Thymus (tissue), 11 donors: ENCODE data around the gene CCDC12. TPM values are rescaled to one million over a fixed set of nuclear protein-coding genes. Genes with fewer than 3 reads are reported as not detected.
A peak's percentile ranks its signal among the peaks of the same experiment; 100 is the strongest.
"Not testable (repeated sequence)": the region's sequence is repeated elsewhere in the genome, so short reads cannot be mapped to it uniquely, and the experiment has no call there.

ENCODE experiments used
- DNase-seq, 9 donors: peaks; one replicate each; pipeline ENCODE4 v3.0.0-alpha.2; 2013; ENCODE audit warnings: low spot score in 9 of 9, low read depth in 6 of 9, missing footprints in 1 of 9
- H3K27ac ChIP-seq, 2 donors: one replicate each; pipeline ENCODE4 v1.5.1; 2013; ENCODE audit warnings: control low read depth in 1 of 2, low read depth in 1 of 2, low read length in 1 of 2, mild to moderate bottlenecking in 1 of 2, moderate library complexity in 1 of 2
- H3K27me3 ChIP-seq, 2 donors: one replicate each; pipeline ENCODE4 v1.5.1; 2013; ENCODE audit warnings: low read length in 1 of 2; ENCODE audit not compliant: control insufficient read depth in 2 of 2, insufficient read depth in 1 of 2
- H3K36me3 ChIP-seq, 2 donors: one replicate each; pipeline ENCODE4 v1.5.1; 2013; ENCODE audit warnings: low read length in 1 of 2, mild to moderate bottlenecking in 1 of 2, moderate library complexity in 1 of 2; ENCODE audit not compliant: control insufficient read depth in 2 of 2, insufficient read depth in 2 of 2
- H3K4me1 ChIP-seq, 2 donors: one replicate each; pipeline ENCODE4 v1.5.1; 2013; ENCODE audit warnings: low read length in 2 of 2; ENCODE audit not compliant: control insufficient read depth in 2 of 2, insufficient read depth in 2 of 2
- H3K4me3 ChIP-seq, 2 donors: one replicate each; pipeline ENCODE4 v1.5.1; 2013; ENCODE audit warnings: low read length in 2 of 2, control low read depth in 1 of 2, mild to moderate bottlenecking in 1 of 2
- H3K9me3 ChIP-seq, 2 donors: one replicate each; pipeline ENCODE4 v1.5.1; 2013; ENCODE audit warnings: low read length in 1 of 2, mild to moderate bottlenecking in 1 of 2; ENCODE audit not compliant: control insufficient read depth in 2 of 2, insufficient read depth in 1 of 2
- WGBS: extraction: QIAGEN DNeasy Blood & Tissue Kit; methylation state at CpG from one replicate; pipeline ENCODE4 v1.1.7; 2013; 5-methylcytosine and 5-hydroxymethylcytosine counted together
- polyA plus RNA-seq: library from polyadenylated mRNA; stranded (reverse); fragments of 200-250 nt; gene quantifications from one replicate; pipeline ENCODE4 v1.2.3, GENCODE V29; 2013
- total RNA-seq: library from RNA; stranded (reverse); fragments of 120-200 nt; gene quantifications from one replicate; pipeline ENCODE4 v1.2.4, GENCODE V29; 2013
- donor health status: healthy.

The CCDC12 gene
- total and polyA plus RNA-seq, 2 donors = 47.4 to 83.9 TPM

DNA sequence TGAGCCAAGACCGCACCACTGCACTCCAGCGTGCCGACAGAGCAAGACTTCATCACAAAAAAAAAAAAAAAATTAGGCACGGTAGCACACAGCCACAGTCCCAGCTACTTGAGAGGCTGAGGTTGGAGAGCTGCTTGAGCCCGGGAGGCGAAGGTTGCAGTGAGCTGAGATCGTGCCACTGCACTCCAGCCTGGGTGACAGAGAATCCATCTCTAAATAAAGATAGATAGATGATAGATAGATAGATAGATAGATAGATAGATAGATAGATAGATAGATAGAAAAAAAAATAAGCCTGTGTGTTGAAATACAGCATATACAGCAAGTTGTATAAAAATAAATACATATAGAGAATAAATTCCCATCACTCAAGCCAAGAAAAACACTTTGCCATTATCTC is 61.7 kb downstream of the CCDC12 start:
- peaks cover 32 to 34% of the 10 kb centered on the region in 2 donors for H3K36me3 ChIP-seq

DNA sequence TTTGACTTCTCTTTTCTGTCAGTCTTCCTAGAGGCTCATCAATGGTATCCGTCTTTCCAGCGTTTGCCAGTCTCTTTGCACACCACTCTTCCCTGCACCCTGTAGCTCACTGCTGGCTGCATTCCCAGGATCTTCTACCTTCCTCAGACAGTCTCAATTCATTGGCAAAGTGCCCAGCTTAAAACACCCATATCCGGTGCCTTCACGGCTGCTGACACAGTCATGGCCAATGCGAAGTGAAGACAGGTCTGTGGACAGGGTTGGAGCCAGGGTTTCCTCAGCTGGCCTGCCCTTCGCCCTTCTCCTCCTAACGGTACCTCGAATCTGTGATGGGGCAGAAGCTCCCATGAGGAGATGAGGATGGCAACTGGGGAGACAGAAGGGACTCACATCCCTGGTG is 62.9 kb downstream of the CCDC12 start:
- Histone ChIP-seq H3K27ac (no peak overlapping the region), H3K36me3 (peaks cover 20 to 22% of the 10 kb centered on the region in 2 donors), H3K27me3 (peaks cover 0 to 2% of the 10 kb centered on the region in 2 donors), H3K4me1 (peaks cover 3 to 13% of the 10 kb centered on the region in 2 donors), H3K4me3 (no peak overlapping the region), H3K9me3 (no peaks in the 10 kb centered on the region)
- 88% methylated on average over 8 of the region's 8 CpGs for WGBS
- no peak for DNase-seq

More for the DNA sequence above, 61.7 kb downstream of the CCDC12 start:
- H3K27me3 ChIP-seq = no peaks in the 10 kb centered on the region
- no peak overlapping the region for H3K4me3 ChIP-seq
- H3K4me1 ChIP-seq = peaks cover 0 to 7% of the 10 kb centered on the region in 2 donors
- 99% methylated on average over 7 of the region's 7 CpGs for WGBS
- H3K27ac ChIP-seq = no peak overlapping the region
- H3K9me3 ChIP-seq = no peaks in the 10 kb centered on the region
- no peak for DNase-seq

DNA sequence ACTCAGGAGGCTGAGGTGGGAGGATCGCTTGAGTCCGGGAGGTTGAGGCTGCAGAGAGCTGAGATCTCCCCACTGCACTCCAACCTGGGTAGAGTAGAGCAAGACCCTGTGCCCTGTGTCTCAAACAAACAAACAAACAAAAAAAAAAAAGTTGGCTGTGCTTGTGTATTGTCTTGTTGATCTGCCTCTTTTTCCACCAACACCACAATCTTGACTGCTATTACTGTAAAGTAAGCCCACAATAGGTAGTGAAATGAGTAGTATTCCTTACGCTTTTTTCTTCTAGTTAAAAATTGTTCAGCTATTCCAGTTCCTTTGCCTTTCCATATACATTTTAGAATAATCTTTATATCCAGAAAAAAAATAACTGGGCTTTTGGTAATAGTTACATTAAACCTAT is 63.6 kb downstream of the CCDC12 start:
- Histone ChIP-seq H3K27ac (no peak overlapping the region), H3K4me1 (peaks cover 3 to 13% of the 10 kb centered on the region in 2 donors), H3K27me3 (peaks cover 0 to 2% of the 10 kb centered on the region in 2 donors), H3K36me3 (peaks cover 15% of the 10 kb centered on the region in 2 donors), H3K4me3 (no peak overlapping the region), H3K9me3 (peaks cover 0 to 2% of the 10 kb centered on the region in 2 donors)
- DNase-seq = no peak
- WGBS = 96% methylated on average over 3 of the region's 3 CpGs

DNA sequence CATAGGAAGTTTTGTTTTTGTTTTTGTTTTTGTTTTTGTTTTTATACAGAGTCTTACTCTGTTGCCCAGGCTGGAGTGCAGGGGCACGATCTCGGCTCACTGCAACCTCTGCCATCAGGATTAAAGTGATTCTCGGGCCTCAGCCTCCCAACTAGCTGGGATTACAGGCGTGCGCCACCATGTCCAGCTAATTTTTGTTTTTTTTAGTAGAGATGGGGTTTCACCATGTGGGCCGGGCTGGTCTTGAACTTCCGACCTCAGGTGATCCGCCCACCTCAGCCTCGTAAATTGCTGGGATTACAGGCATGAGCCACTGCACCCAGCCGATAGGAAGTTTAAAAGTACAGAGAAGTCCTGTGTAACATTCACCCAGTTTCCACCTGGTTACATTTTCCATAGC is 65.6 kb downstream of the CCDC12 start:
- H3K4me1 ChIP-seq = peaks cover 3 to 13% of the 10 kb centered on the region in 2 donors
- not testable (repeated sequence) for H3K36me3 ChIP-seq, DNase-seq, H3K27ac ChIP-seq, H3K4me3 ChIP-seq, H3K27me3 ChIP-seq, H3K9me3 ChIP-seq
- 97% methylated on average over 10 of the region's 10 CpGs for WGBS

DNA sequence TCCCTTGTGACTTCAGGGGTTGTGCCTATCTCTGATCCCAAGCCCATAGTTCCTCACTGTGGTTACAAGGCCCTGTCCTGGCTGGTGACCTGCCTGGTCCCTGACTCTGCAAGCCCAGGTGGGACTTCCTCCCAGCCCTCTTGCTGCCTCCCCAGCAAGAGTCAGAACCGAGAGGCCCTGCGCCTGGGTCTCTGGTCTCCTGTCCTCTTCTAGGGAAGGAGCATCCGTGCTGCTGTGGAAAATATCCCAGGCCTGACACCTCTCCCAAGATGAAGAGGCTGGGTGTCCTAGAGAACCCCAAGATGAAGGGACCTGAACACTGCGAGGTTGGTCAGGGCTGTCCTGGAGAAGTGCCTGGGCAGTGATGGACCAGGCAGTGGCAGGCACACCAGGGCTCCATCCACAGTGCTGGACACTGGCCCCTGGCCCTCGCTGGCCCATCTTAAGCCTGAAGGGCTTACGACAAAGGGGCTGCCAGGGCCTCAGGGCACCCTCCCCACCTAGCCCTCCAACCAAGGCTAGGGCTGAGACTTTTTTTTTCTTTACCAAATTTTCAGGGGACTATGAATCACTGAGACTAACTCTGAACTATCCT is 66.3 kb downstream of the CCDC12 start:
- WGBS = 90% methylated on average over 6 of the region's 6 CpGs
- no peak for DNase-seq

DNA sequence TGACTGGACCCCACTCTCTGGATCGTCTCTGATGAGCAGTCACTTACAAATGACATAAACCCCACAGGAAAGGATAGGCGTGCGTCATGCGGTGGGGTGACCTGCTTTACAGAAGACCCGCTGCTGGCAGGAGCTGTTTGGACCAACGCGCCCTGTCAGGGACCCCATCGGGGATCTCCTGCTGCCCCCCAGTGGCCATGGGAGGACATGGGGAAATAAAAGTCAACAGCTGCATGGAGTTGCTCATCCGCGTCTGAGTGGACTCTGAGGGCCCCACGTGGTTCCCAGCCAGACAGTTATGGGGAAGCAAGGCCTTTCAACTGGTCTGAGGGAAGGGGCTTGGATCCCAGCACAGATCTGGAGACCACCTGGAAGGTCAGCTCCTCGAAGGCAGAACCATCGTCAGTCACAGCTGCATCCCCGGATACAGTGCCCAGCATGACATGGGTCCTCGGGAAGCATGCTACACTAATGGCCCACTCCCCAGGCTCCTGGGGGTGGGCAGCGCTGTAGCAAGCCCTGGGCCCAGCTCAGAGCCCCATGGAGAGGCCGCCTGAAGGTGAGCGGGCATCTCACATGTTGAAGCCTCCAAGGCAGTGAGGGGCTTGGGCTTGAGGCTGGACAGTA is 66.9 kb downstream of the CCDC12 start:
- Histone ChIP-seq H3K4me1 (peaks cover 3 to 13% of the 10 kb centered on the region in 2 donors), H3K9me3 (peaks cover 0 to 2% of the 10 kb centered on the region in 2 donors), H3K4me3 (no peak overlapping the region), H3K27me3 (peaks cover 0 to 2% of the 10 kb centered on the region in 2 donors), H3K36me3 (no peaks in the 10 kb centered on the region), H3K27ac (no peak overlapping the region)
- peak; percentile 31 to 83 (median 62) for DNase-seq
- 30% methylated on average over 18 of the region's 18 CpGs for WGBS

More for the DNA sequence above, 66.3 kb downstream of the CCDC12 start:
- H3K27ac ChIP-seq = no peak overlapping the region
- peaks cover 0 to 2% of the 10 kb centered on the region in 2 donors for H3K27me3 ChIP-seq
- peaks cover 3 to 13% of the 10 kb centered on the region in 2 donors for H3K4me1 ChIP-seq
- H3K4me3 ChIP-seq = no peak overlapping the region
- H3K9me3 ChIP-seq = peaks cover 0 to 2% of the 10 kb centered on the region in 2 donors
- H3K36me3 ChIP-seq = peaks cover under 1 to 3% of the 10 kb centered on the region in 2 donors

DNA sequence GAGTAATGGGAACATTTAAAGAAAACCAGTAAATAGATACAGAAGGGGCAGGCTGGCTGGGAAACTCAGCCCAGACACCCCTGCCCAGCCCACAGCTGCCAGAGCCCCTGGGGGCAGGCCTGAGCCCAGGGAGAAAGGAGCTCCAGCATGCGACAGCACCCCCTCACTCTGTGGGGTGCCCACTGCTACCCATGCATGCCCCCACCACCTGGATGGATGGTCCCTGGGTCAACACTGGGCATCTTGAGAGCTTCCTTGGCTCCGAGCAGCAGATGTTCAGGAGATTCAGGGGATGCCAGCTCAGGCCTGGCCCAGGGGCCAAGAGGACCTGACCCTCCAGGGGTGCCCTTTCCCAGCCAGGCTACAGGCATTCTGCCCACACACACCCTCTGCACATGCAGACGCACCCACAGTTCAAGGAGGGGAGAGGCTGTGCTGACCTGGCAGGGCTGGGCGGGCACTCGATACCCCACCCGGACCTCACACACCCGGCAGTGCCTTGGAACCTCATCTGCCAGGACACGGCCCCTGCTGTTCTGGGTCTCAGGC is 67.5 kb downstream of the CCDC12 start:
- WGBS = 86% methylated on average over 8 of the region's 8 CpGs
- no peak overlapping the region for H3K27ac ChIP-seq
- peaks cover 0 to 2% of the 10 kb centered on the region in 2 donors for H3K27me3 ChIP-seq

DNA sequence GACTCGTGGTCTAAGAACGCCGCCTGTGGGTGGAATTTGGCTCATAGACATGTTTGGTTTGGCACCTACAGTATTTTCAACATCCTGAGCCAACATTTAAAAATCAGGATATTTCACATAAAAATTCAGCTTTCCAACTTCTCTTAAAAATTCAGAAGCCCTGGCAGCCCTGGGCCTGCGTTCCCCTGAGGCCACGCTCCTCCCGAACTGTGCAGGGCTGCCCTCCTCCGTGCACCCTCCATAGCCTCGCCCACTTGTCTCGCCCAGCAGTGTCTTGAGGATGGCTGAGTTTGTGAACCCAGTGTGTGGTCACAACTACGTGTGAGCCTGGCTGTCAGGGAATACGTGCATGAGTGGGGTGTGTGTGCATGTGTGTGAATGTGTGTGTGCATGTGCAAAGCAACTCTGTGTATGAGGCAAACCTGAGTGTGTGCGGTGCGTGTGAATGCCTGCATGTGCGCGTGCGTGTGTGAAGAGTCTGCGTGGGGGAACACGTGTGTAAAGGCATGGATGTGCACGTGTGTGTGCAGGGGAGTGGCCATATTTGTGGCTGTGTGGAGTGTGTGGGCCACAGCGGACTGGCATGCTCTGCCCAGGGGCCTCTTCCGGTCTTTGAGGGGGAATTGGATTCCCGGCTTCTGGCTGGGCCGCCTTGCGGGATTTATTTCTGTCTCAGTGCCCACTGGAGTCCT is 68.1 kb downstream of the CCDC12 start:
- Histone ChIP-seq H3K9me3 (peaks cover 0 to 2% of the 10 kb centered on the region in 2 donors), H3K36me3 (no peaks in the 10 kb centered on the region), H3K27ac (no peak overlapping the region), H3K27me3 (peaks cover 0 to 2% of the 10 kb centered on the region in 2 donors), H3K4me1 (peaks cover 3 to 10% of the 10 kb centered on the region in 2 donors), H3K4me3 (no peak overlapping the region)
- no peak for DNase-seq
- WGBS = 95% methylated on average over 24 of the region's 24 CpGs

More for the DNA sequence above, 67.5 kb downstream of the CCDC12 start:
- no peaks in the 10 kb centered on the region for H3K36me3 ChIP-seq
- peaks cover 3 to 13% of the 10 kb centered on the region in 2 donors for H3K4me1 ChIP-seq
- peaks cover 0 to 2% of the 10 kb centered on the region in 2 donors for H3K9me3 ChIP-seq
- no peak overlapping the region for H3K4me3 ChIP-seq
- no peak for DNase-seq

DNA sequence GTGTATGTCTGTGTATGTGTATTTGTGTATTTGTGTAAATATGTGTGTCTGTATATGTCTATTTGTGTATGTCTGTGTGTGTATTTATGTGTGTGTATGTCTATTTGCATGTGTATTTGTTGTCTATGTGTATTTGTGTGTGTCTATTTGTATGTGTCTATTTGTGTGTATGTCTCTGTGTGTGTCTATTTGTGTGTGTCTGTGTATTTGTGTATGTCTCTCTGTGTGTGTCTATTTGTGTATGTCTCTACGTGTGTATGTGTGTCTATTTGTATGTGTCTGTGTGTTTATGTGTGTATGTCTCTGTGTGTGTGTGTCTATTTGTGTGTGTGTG is 68.6 kb downstream of the CCDC12 start:
- Histone ChIP-seq H3K27ac (no peak overlapping the region), H3K36me3 (no peaks in the 10 kb centered on the region), H3K27me3 (peaks cover 0 to 2% of the 10 kb centered on the region in 2 donors), H3K4me3 (no peak overlapping the region), H3K4me1 (peaks cover 3 to 10% of the 10 kb centered on the region in 2 donors), H3K9me3 (peaks cover 0 to 2% of the 10 kb centered on the region in 2 donors)
- 83% methylated on average over 1 of the region's 1 CpG for WGBS
- no peak for DNase-seq
